HL-60 (cell line): ENCODE results near the gene PTPN7.

ENCODE experiments used
- CTCF ChIP-seq: IDR thresholded peaks from one replicate; pipeline ENCODE4 v1.5.1; 2011; ENCODE audit warnings: low read length, control low read depth, inconsistent platforms; ENCODE audit not compliant: insufficient read depth
- POLR2AphosphoS5 ChIP-seq: IDR thresholded peaks from 2 replicates; pipeline ENCODE4 v1.6.1; 2012; ENCODE audit warnings: low read depth

- TF ChIP-seq CTCF (no peak), POLR2AphosphoS5 (no peak)
Observed at GRCh38 chr1:202198366-202198724, 37.9 kb upstream of the PTPN7 start.
